HL-60/S4 treated with retinoic acid at 250 ng/mL for 4 days and 3 days (cell line): ENCODE measurements around the gene OBI1.

ENCODE experiments used
- in situ Hi-C: fragments of 300-500 bp; cut with MboI; formaldehyde crosslinking; loops from 2 replicates; pipeline ENCODE4 v1.7.0; 2022; ENCODE audit warnings: low sequenced_read_pairs

The OBI1 gene

GRCh38 chr13:78604782-78605611 is 54.0 kb downstream of the OBI1 start:
- in situ Hi-C loops = no loop called here

GRCh38 chr13:78603240-78603957 is 55.6 kb downstream of the OBI1 start, which contains the start of gene POU4F1:
TSS of gene POU4F1 (minus strand) at chr13:78603552. CDS start at chr13:78603326, 226 bp downstream.
- in situ Hi-C loops = no loop called here

- in situ Hi-C loops = no loop called here
Observed at GRCh38 chr13:78602561-78603239, 56.3 kb downstream of the OBI1 start.

GRCh38 chr13:78601874-78602560 is 56.9 kb downstream of the OBI1 start:
- in situ Hi-C loops = no loop called here

- in situ Hi-C loops = no loop called here
Observed at GRCh38 chr13:78601124-78601873, 57.7 kb downstream of the OBI1 start.

- in situ Hi-C loops = no loop called here
Observed at GRCh38 chr13:78600280-78600883, 58.6 kb downstream of the OBI1 start.

- in situ Hi-C loops = no loop called here
Observed at GRCh38 chr13:78599645-78600279, 59.2 kb downstream of the OBI1 start.

GRCh38 chr13:78598966-78599644 is 59.9 kb downstream of the OBI1 start:
- in situ Hi-C loops = no loop called here

- in situ Hi-C loops = no loop called here
Observed at GRCh38 chr13:78598116-78598781, 60.7 kb downstream of the OBI1 start.

GRCh38 chr13:78597602-78597932 is 61.4 kb downstream of the OBI1 start:
- in situ Hi-C loops = no loop called here

- in situ Hi-C loops = no loop called here
Observed at GRCh38 chr13:78596736-78597601, 62.0 kb downstream of the OBI1 start.

GRCh38 chr13:78596399-78596735 is 62.6 kb downstream of the OBI1 start:
- in situ Hi-C loops = no loop called here

- in situ Hi-C loops = no loop called here
Observed at GRCh38 chr13:78595495-78596398, 63.2 kb downstream of the OBI1 start.

- in situ Hi-C loops = no loop called here
Observed at GRCh38 chr13:78594456-78594975, 64.4 kb downstream of the OBI1 start.

- in situ Hi-C loops = no loop called here
Observed at GRCh38 chr13:78593652-78594455, 65.1 kb downstream of the OBI1 start.
